ENCODE measurements around the gene CDIPT. TPM values are rescaled to one million over a fixed set of nuclear protein-coding genes. Genes with fewer than 3 reads are reported as not detected.
"Not testable (repeated sequence)": the region's sequence is repeated elsewhere in the genome, so short reads cannot be mapped to it uniquely, and the experiment has no call there.

The CDIPT gene
- total RNA-seq, 1 donor from 2014 or later: 31.1 TPM

DNA sequence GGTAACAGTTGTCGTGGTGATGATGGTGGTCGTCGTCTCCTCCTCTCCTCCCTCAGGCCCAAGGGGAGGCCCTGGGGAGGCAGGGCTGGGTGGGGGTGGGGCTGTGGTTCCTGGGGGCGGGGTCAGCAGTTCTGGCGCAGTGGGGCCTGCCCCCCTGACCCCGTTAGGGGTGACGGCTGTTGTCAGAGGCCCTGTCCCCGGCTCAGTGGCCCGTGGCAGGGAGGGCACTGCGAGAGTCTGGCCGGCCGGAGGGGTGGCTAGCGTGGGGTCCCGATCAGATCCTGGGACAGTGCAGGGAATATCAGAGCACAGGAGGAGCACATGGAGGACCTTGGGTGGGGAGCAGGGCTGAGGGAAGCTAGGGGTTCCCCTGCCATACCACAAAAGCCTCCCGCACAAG, 33.8 kb upstream of the CDIPT start:
- no peak for DNase-seq

DNA sequence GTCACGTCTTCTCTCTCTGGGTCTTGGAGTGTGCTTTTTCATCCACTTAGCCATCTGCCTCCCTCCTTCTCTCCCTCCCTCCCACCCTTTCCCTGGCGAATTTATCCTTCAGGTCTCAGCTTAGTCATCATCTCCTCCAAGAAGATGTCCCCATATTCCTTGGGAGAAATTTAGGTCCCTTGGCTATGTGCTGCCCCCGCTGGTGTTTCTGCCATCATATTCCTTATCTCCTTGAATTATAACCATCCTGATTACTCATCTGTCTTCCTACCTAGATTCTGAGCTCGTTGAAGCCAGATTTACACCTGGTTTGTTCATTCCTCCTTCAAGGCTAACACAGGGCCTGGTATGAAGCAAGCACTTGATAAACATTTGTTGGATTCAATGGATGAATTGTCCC, 31.3 kb upstream of the CDIPT start:
- no peak for DNase-seq

DNA sequence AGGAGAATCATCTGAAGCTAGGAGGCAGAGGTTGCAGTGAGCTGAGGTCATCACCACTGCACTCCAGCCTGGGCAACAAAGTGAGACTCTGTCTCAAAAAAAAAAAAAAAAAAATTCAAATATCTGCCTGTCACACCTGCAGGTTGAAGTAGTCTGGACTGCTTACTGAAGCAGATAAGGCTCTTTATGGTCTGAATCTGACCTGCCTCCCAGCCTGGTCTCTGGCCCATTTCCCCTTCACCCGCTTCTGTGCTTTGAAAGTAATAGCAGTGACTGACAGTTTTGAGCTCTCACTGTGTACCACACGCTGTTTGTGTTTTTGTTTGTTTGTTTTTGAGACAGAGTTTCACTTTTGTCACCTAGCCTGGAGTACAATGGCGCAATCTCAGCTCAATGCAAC, 30.5 kb upstream of the CDIPT start:
- no peak for DNase-seq

DNA sequence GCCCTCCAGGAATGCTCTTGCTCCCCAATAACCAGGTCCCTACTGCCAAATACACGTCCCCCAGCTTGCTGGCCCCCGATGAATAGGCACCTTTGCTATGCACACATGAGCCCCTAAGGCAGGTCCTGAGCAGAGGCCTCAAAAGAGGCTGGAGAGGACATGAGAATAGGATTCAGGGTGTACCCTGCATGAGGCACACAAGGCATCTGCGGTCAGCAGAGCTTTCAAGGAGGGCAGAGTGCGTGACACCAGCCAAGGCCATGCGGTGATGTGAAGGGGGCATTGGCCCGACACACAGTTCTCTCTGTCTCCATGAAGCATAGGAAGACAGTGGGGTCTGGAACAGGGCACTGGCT, 29.4 kb upstream of the CDIPT start:
- no peak for DNase-seq

DNA sequence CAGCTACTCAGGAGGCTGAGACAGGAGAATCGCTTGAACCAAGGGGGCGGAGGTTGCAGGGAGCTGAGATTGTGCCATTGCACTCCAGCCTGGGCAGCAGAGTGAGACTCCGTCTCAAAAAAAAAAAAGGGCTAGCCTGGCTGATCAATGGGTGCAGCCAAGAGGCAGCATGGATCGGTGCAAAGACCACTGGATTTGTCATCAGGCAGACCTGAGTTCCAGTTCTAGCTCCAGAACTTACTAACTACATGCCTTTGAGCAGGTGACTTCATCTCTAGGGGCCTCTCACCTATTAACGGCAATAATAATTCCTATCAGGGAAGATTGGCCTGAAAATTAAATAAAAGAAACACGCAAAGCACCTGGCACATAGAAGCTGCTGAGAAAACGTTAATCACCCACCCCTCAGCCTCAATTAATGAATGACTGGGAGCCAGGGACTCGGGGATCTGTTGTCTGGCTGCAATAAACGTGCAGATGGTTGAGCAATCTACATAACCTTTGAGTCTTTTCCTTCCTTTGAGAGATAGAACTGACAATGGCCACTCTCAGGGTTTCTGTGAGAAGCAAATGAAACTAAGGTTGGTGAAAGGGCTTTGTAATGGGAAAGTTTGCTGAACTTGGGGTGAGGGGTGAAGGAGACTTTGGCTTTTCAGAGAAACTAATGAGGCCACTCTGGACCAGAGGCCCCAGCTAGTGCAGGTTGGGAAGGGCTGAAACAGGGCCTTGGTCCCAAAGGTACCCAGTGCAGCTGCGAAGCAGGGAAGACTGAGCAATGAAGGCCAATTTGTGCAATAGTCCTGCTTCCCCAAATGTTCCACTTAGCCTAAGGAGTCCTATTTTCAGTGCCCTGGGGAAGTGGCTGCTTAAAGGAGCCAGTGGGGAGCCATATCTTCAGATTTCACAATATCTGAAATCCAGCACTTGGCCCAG, 28.8 kb upstream of the CDIPT start:
- no peak for DNase-seq

DNA sequence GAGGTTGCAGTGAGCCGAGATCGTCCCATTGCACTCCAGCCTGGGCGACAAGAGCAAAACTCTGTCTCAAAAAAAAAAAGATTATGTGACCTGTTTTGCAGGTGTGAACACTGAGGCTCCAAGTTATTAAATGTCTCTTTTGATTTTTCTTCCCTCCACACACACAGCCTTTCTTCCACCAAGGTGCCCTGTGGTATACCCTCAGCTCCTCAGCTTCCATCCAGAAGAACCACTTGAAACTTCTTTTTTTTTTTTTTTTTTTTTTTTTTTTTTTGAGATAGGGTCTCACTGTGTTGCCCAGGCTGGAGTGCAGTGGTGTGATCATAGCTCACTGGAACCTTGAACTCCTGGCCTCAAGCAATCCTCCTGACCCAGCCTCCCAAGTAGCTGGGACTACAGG, 26.3 kb upstream of the CDIPT start:
- not testable (repeated sequence) for DNase-seq

DNA sequence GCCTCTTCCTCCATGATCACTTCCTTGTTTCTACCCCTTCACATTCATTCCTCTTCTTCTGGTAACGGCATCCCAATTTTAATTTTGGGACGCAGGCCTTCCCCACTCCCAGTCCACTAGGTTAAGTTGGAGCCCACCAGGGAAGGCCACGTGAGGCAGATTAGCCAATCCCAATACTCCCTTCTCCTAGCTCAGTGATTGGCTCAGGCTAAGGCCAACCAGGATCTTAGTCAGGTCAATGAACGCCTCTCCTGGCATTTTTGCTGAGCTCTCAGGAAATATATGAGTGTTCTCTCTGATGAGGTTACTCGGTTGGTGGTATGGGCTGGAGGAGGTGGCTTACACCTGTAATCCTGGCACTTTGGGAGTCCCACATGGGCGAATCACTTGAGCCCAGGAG, 21.0 kb upstream of the CDIPT start:
- DNase-seq: no peak

DNA sequence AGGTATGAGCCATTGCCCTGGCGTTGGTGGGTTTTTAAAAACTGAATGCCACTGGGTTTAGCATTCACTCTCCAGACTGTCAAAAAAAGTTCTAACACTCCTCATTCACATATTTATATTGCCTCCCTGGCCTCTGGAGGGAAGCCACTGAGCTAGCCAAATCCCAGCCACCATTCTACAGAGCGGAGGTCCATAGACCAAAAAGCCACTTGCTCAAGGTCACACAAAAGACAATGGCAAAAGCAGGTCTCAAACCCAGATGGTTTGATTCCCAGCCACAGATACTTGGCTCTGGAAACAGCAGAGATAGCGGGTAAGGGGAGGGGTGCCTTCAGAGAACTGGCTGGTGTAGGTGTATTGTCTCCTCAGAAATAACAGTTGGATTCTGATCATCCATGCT, 18.0 kb upstream of the CDIPT start:
- no peak for DNase-seq

DNA sequence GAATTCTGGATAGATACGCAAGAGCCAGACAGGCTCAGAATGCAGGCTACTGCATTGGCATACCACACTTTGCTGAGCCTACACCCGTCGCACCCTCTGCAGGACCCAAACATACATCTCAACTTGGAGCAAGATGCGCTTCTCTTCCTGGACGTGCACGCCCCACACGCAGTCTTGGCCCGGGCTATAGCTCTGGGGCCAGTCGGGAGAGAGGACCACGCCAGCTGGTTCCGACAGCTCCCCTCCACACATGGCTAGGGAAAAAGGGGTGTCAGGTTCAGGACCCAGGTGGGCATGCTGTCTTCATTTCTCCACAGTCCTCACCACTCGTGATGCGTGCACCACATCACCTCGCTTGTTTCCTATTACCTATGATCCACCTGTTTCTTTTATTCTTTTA, 15.1 kb upstream of the CDIPT start:
- DNase-seq: no peak

DNA sequence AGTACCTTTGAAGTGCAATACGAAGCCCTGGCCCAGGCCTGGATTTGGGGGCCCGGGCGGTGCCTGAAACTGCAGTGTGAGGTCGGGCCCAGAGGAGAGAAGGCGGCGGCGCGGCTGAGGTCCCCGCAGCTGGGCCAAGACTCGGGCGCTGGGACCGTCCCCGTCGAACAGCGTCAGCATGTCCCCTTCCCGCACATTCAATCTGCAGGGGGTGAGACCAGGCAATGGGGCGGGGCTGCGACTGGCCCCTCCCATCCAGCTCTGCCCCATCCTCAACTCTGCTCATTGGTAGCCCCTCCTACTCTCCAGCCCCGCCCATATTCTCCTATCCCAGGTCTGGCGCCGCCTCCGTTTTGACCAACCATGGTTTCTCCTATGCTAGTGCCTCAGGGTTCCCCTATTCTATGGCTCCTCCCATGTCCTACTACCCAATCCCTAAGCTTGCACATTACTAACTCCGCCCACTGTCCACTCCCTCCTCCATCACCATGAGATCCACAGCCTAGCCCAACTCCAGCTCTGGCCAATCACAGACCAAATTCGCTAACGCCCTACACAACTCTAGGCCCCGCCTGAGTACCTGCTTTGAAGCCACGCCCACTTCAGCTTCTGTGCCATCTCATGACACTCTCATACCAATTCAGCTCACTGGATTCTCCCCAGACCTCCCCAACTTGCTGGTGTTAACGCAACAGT, 14.4 kb upstream of the CDIPT start:
- no peak for DNase-seq

DNA sequence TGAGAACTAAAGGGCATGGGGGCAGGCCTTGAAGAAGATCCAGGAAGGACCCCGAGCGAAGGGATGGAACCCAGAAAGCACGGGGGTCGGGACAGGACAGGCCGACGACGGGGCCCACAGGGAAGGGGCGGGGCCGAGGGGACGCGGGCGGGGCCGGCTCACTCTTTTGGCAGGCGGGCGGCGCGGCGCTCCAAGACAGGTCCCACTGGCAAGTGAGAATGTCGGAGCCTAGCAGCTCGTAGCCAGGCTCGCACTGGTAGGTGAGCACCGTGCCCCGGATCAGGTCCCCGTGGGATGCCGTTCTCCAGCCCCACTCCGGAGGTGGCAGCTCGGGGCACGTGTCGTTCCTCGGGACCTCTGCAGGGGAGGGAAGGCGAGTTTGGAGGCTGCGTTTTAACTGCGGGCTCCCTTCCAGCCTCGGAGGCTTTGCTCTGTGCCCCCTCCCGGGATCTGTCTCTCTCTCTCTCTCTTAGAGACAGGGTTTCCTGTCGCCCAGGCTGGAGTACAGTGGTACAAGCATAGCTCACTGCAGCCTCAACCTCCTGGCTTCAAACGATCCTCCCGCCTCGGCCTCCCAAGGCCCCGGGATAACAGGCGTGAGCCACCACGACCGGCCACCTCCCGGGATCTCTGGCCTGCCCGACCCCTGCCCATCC, 13.7 kb upstream of the CDIPT start:
- no peak for DNase-seq

DNA sequence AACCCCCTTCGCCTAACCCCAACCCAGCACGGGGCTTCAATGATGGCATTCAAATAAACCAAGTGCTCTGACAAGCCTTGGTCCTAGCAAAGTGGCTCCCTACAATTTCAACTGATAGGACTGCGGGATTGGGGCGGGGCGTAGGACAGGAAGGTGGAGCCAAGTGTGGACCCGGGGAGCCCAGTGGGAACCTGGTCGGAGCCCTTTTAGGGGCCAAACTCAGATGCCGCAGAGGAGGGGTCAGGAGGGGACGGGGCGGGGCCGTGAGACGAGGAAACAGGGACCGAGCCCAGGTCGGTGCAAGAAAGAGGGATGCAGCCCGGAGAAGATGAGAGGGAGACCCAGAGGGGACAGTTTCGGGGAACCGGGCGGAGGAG, 13.2 kb upstream of the CDIPT start:
- no peak for DNase-seq

DNA sequence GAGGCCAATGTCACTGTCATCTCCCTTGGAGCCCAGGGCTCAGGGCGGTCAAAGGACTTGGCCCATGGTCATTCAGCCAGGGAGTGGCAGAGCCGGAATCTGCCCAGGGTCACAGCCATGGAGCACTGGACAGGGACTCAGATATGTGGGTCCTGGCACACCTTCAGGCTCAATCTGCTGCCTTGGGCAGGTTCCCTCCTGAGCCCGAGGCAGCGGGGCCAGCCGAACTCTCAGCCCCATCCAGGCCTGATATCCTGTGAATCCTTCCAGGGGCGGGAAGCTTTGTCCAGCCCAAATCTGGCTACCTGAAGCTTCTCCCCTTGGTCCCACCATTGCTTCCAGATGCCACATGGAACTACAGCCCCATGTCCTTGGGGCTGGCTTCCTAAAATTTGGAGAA, 12.2 kb upstream of the CDIPT start:
- DNase-seq: no peak

DNA sequence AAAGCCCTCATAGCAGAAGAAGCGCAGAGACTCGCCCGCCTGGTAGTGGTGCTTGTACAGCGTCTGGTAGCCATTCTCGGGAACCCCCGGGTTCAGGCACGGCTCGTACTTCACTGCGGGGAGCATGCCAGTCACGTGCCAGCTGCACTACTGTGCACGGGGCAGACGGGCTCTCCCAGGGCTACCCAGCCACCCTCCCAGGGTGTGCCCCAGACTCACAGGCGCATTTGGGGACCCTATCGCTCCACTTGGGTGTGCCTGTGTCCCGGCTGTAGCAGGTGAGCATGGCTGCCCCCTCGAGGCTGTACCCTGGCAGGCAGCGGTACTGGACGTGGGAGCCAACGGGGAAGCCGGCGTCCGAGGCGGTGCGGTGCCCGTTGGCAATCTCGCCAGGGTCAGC, 10.3 kb upstream of the CDIPT start:
- no peak for DNase-seq

DNA sequence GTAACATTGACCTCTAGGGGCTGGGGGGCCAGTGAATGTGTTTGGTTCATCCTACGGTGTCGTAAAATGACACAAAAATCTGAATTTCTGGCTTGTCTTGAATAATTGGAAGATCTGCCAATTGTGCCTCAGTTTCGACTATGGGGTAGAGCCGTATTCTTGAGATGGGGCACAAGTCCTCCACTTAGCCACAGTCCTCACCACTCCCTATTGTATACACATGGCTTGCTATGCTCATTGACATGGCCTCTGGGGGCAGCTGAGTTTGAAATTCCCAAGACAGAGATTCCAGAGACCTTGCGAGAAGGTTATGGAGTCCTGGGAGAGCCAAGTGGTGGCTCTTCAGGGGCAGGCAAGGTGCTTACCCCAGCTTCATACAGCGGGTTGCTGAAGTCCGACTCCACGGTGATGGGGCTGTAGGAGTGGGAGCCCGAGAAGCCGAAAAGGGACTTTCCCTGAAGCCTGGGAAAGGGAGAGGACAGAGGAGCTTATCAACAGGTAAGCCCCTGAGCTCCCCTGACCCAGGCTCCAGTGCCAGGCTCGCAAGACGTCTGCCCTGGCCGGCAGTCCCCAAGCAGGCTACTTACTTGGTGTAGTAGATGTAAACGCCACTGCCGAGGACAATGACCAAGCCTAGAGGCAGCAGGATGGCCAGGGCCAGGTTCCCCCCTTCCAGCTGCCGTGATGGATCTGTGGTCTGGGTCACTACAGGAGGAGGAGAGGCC, 9.0 kb upstream of the CDIPT start:
- DNase-seq: no peak

DNA sequence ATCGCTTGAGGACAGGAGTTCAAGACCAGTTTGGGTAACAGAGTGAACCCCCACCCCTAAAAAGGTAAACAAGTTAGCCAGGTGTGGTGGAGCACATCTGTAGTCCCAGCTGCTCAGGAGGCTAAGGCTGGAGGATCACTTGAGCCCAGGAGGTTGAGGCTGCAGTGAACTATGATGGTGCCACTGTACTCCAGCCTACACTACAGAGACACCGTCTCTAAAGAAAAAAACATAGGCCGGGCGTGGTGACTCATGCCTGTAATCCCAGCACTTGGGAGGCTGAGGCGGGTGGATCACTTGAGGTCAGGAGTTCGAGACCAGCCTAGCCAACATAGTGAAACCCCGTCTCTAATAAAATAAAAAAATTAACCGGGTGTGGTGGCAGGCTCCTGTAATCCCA, 6.0 kb upstream of the CDIPT start:
- not testable (repeated sequence) for DNase-seq

DNA sequence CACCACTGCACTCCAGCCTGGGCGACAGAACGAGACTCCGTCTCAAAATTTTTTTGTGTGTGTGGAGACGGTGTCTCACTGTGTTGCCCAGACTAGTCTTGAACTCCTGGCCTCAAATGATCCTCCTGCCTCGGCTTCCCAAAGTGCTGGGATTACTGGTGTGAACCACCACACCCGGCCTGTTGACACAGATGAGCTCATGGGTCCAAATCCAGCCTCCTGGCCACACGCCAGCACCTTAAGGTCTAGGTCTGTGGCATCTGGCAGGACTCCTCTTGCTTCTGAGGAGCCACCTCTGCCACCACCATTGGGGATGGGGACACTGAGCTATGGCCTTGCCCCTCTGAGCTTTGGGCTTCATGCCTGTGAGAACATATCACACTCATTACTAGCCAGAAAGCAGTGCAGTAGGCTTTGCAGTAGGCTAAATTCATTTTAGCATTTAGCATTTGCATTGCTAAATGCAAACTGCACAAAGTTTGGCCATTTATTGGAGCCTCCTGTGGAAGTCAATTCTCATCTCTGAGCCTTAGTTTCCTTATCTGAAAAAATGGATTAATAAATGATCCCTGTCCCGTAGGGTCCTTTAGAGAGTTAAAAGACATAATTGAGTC, 5.5 kb upstream of the CDIPT start:
- no peak for DNase-seq

DNA sequence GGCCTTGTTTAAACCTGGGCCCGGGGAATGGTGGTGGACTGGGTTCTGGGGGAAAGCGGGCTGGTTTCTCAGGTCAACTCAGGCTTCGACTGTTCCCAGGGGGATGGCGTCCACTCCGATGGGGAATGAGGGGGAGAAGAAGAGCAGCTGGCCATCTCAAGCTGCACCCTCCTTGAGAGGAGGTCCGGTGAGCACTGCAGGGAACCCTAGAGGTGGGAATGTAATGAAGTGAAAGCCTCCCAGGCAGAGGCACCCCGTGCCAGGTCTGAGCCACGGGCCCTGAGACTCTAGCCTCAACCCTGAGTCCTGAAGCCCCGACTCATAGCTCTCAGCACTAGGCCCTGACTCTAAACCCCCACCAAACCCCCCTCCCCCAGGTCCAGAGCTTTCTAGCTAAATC, 1.2 kb upstream of the CDIPT start:
- DNase-seq: no peak

DNA sequence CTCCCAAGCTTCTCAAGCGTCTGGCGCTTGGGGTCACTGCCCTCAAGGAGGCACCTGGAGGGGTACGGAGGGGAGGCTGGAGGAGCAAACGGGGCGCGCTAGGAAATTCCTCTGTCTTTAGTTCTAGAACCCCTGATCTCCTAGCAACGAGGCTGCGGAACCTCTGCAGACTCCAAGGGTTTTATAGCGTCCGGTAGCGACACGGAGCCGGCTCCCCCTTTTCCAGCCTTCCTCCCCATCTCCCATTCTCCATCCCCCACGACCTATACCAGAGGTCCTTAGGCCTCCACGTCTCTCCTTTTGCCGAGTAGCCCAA, 601 bp upstream of the CDIPT start:
- no peak for DNase-seq

DNA sequence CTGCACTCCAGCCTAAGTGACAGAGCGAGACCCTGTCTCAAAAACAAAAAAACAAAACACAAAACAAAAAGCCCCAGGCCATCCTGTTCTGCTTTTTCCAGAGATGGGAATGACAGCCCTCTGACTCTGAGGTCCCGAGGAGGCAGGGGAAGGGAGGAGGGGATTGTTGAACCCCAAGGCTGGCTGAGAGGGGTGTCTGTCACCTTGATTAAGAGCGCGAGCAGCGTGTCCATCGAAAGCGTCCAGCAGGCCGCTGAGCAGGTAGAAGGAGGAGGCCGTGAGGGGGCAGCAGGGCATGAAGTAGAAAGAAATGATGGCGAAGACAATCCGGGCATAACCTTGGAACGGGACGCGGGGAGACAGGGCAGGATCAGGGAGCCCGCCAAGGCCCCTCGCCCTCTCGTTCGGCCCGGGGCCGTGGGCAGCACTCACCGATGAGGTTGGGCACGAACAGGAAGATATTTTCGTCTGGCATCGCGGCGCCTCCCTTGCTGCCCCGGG, 593 bp downstream of the CDIPT start:
- no peak for DNase-seq

DNA sequence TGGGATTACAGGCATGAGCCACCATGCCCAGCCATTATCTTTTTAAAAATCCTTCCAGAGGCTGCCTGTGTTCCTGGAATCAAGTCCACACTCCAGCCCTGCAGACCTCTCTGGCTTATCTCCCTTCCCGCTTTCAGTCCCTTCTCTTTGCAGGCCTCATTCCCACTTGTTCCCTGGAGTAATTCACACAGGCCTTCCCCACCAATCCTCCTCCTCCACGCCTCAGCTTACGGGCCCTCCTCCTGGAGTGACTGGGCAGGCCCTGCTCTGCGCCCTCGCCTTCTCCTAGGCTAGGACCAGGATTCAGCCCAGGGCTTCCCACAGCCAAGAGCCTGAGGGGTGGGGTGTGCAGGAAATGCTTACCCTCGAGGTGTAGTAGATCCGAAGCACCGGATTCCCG, 2.8 kb downstream of the CDIPT start:
- DNase-seq: no peak

DNA sequence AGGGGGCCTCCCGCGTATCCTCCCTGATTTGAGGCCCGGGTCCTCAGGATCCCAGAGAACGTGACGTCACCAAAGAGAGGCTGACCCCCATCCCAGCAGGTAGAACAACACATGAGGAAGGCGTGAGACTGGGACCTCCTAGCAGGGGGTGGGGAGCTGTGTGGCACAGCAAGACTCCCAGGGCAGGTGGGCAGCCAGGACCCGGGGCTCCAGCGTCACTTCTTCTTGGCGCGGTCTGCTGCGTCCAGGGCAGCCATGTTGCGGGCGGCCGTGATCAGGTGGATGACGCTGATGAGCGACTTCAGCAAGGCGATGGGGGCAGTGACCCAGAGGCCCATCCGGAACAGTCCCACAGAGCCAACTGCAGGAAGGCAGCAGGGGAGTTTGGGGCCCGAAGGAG, 4.1 kb downstream of the CDIPT start:
- DNase-seq: no peak
